ENCODE results near the gene STAMBP. TPM values are rescaled to one million over a fixed set of nuclear protein-coding genes. Genes with fewer than 3 reads are reported as not detected.

STAMBP gene
- total RNA-seq, 2 donors from 2014 or later: 22.1 to 25.3 TPM

DNA sequence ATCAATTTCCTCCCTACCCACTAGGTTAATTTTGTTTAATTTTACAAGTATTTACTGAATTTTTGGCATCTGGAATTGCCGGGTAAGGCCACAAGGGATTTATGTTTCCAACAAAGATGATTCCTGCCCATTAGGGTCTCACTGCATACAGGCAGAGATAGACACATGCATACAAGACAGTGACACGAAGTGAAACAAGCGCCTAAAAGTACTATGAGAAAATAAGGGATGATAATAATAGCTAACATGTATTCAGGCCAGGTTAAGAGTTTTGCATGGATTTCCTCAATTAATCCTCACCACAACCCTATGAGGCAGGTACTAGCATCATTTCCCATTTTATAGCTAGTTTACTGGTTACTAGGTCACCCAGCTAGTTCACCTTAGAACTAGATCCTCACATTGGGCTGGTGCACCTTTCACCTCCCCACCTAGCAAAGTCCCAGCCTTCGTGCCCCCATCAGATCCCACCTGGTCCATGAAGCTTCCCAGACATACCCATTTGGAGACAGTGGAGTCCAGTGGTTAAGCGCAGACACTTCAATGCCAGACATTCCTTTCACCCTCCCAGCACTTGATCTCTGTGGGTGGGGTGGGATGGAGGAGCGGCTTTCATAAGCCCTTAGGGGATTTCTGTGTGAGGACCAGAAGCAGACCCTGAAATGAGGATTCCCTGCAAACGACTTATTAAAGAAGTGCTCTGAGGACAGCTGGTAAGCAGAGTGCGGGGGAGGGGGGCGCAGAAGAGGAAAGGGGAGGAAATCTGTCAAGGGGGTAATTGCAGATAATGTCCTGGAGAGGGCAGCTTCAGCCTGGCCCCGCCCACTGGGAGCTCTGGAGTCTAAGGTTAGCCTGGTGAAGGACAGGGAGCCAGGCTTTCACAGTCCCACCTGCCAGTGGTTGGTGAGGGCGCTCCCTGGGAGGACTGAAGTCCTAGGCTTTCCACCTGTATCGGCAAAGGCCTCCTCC, 92.1 kb downstream of the STAMBP start:
- ATAC-seq (peak; percentile 57), DNase-seq (peak in 1 of 3 donors; percentile 13)
- Mint-ChIP-seq H3K27ac (no peak overlapping the region), H3K4me1 (no peaks in the 10 kb centered on the region), H3K4me3 (no peak overlapping the region), H3K36me3 (ENCODE audit: low read depth) (peaks cover 2% of the 10 kb centered on the region), H3K27me3 (peaks cover 6% of the 10 kb centered on the region)
- H3K9me3 ChIP-seq (ENCODE audit: control insufficient read depth, low read length, poor library complexity, severe bottlenecking): no peaks in the 10 kb centered on the region

- H3K9me3 ChIP-seq (ENCODE audit: control insufficient read depth, low read length, poor library complexity, severe bottlenecking): no peaks in the 10 kb centered on the region
- peaks cover under 1% of the 10 kb centered on the region for H3K4me1 Mint-ChIP-seq
- no peak for ATAC-seq
- H3K27ac Mint-ChIP-seq: peak overlapping the region; percentile 1
- no peak overlapping the region for H3K4me3 Mint-ChIP-seq
- peaks cover 2% of the 10 kb centered on the region for H3K36me3 Mint-ChIP-seq (ENCODE audit: low read depth)
- DNase-seq: no peak
- H3K27me3 Mint-ChIP-seq: peaks cover 6% of the 10 kb centered on the region
Observed at GRCh38 chr2:73921581-73921980, 92.8 kb downstream of the STAMBP start.

DNA sequence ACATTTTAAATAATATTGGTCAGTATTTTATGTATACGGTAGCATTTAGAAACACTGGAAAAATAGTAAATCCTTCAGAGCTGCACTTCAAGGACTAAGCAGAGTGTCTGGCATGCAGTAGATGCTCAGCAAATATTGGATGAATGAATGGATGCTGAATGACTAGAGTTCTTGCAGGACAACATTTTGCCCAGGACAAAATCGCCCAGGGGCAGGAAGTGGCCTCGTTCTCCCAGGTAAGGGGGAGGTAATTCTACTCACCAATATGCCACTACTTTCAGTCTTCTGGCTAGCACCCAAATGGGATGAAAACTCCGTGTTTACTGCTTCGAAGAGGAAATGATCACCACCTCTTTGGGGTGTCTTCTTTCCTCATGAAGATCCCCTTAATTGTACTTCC, 93.9 kb downstream of the STAMBP start:
- H3K4me1 Mint-ChIP-seq: peaks cover 4% of the 10 kb centered on the region
- peaks cover 2% of the 10 kb centered on the region for H3K36me3 Mint-ChIP-seq (ENCODE audit: low read depth)
- ATAC-seq (no peak), DNase-seq (no peak)
- no peaks in the 10 kb centered on the region for H3K9me3 ChIP-seq (ENCODE audit: control insufficient read depth, low read length, poor library complexity, severe bottlenecking)
- H3K27ac Mint-ChIP-seq: no peak overlapping the region
- peaks cover 3% of the 10 kb centered on the region for H3K27me3 Mint-ChIP-seq
- no peak overlapping the region for H3K4me3 Mint-ChIP-seq

Other genes with a start within 250 kb of the STAMBP start
- not detected for gene NAT8, start 186.5 kb upstream of the STAMBP start, total RNA-seq
- 10 to 100 TPM; 16.0 to 21.0 TPM for gene TPRKB, start 91.6 kb upstream of the STAMBP start, total RNA-seq
- gene DUSP11, start 48.9 kb upstream of the STAMBP start, total RNA-seq: 10 to 100 TPM; 35.6 to 44.9 TPM
- gene C2orf78, start 44.8 kb upstream of the STAMBP start, total RNA-seq: not detected
- gene ACTG2, start 64.0 kb downstream of the STAMBP start, total RNA-seq: not detected
- 10 to 100 TPM; 34.2 to 39.7 TPM for gene DGUOK, start 97.9 kb downstream of the STAMBP start, total RNA-seq
- gene TET3, start 155.9 kb downstream of the STAMBP start, total RNA-seq: 10 to 100 TPM; 20.3 to 22.5 TPM

All from T-helper 17 cell (primary cell).